Panc1 (cell line): Measurements from ENCODE around the gene ATP8B3.

Experiments
- CTCF ChIP-seq: fragments of 450-650 bp; IDR thresholded peaks from 2 replicates; pipeline ENCODE4 v1.5.1; 2017; ENCODE audit warnings: mild to moderate bottlenecking
- POLR2AphosphoS5 ChIP-seq: IDR thresholded peaks from 2 replicates; pipeline ENCODE4 v1.6.1; 2012; ENCODE audit warnings: mild to moderate bottlenecking, low read depth, low read length, moderate library complexity
- REST ChIP-seq, 2 experiments: IDR thresholded peaks; 2 replicates each; pipeline ENCODE4 v1.6.1; 2011 to 2012; ENCODE audit warnings: low read depth in 2 of 2, control low read depth in 1 of 2, low read length in 1 of 2, mild to moderate bottlenecking in 1 of 2, moderate library complexity in 1 of 2; ENCODE audit not compliant: insufficient read depth in 1 of 2
- TCF7L2 ChIP-seq: IDR thresholded peaks from 2 replicates; pipeline ENCODE4 v1.6.1; 2011; ENCODE audit warnings: mild to moderate bottlenecking, low read depth, low read length, inconsistent platforms

- TF ChIP-seq CTCF: no peak
- TF ChIP-seq TCF7L2: no peak
- TF ChIP-seq POLR2AphosphoS5: no peak
- no peak for TF ChIP-seq REST (IDR thresholded peaks at IDR 0.05; ENCODE audit: insufficient read depth in 1 of 2, low read depth in 2 of 2, low read length in 1 of 2)
Observed at GRCh38 chr19:1756264-1756663, 55.8 kb downstream of the ATP8B3 start.
